ENCODE measurements around the gene CD63.

Gene CD63

DNA sequence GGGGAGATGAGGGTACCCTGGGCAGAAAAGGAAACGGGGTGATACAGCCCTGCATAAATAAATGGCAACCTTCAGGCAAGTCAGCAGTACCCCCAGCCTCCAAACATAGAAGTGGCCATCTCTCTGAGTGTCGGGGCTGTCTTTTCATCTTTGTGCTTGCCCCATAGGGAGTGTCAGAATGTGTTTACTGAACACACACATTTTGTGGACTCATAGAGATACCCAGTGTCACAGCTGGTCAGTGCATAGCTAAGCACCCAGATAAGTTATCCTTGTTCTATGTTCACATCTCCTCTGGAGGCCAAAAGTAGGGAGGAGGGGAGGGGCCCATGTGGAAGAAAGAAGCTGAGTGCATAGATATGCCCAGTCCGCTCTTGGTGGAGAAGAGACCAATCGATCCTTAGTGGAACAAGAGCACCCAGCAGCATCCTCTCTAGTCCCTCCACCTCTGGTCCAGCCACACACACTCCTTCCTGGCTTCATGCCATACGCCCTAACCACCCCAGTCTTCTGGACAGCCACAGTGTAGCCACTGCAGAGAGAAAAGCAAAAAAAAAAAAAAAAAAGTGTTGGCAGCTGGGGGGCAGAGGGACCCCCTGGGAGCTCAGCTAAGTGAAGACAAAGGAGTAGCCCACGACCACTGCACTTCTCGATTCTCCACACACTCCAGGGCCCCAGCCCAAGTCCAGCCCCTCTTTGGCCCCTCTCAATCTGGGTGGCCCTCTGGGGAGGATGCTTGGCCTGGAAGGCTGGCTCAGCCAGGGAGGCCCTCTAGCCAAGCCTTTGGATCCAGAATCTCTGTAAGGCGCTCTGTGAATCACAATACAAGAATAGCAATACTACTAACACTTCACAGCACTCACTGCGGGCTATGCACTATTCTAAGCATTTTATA lies 23.7 kb downstream of the CD63 start:
- TF ChIP-seq, protein P1, sequence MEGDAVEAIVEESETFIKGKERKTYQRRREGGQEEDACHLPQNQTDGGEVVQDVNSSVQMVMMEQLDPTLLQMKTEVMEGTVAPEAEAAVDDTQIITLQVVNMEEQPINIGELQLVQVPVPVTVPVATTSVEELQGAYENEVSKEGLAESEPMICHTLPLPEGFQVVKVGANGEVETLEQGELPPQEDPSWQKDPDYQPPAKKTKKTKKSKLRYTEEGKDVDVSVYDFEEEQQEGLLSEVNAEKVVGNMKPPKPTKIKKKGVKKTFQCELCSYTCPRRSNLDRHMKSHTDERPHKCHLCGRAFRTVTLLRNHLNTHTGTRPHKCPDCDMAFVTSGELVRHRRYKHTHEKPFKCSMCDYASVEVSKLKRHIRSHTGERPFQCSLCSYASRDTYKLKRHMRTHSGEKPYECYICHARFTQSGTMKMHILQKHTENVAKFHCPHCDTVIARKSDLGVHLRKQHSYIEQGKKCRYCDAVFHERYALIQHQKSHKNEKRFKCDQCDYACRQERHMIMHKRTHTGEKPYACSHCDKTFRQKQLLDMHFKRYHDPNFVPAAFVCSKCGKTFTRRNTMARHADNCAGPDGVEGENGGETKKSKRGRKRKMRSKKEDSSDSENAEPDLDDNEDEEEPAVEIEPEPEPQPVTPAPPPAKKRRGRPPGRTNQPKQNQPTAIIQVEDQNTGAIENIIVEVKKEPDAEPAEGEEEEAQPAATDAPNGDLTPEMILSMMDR (IDR thresholded peaks at IDR 0.05; ENCODE audit: control insufficient read depth, extremely low read depth, insufficient read depth) = no peak
- DNase-seq (ENCODE audit: low read depth) = no peak
- no peak overlapping the region for H3K4me3 ChIP-seq (ENCODE audit: low read depth, low read length)

- TF ChIP-seq, protein P1 (IDR thresholded peaks at IDR 0.05; ENCODE audit: control insufficient read depth, extremely low read depth, insufficient read depth) = no peak
- no peak overlapping the region for H3K4me3 ChIP-seq (ENCODE audit: low read depth, low read length)
- DNase-seq (ENCODE audit: low read depth) = no peak
These were observed 24.7 kb downstream of the CD63 start for GRCh38 chr12:55703901-55704761.

- DNase-seq (ENCODE audit: low read depth) = peak; percentile 23
- H3K4me3 ChIP-seq (ENCODE audit: low read depth, low read length) = no peak overlapping the region
- TF ChIP-seq, protein P1 (IDR thresholded peaks at IDR 0.05; ENCODE audit: control insufficient read depth, extremely low read depth, insufficient read depth) = no peak
These were observed 25.5 kb downstream of the CD63 start for GRCh38 chr12:55703288-55703687.

- TF ChIP-seq, protein P1 (IDR thresholded peaks at IDR 0.05; ENCODE audit: control insufficient read depth, extremely low read depth, insufficient read depth) = no peak
- DNase-seq (ENCODE audit: low read depth) = no peak
- H3K4me3 ChIP-seq (ENCODE audit: low read depth, low read length) = no peak overlapping the region
These were observed 25.9 kb downstream of the CD63 start for GRCh38 chr12:55702861-55703260.

DNA sequence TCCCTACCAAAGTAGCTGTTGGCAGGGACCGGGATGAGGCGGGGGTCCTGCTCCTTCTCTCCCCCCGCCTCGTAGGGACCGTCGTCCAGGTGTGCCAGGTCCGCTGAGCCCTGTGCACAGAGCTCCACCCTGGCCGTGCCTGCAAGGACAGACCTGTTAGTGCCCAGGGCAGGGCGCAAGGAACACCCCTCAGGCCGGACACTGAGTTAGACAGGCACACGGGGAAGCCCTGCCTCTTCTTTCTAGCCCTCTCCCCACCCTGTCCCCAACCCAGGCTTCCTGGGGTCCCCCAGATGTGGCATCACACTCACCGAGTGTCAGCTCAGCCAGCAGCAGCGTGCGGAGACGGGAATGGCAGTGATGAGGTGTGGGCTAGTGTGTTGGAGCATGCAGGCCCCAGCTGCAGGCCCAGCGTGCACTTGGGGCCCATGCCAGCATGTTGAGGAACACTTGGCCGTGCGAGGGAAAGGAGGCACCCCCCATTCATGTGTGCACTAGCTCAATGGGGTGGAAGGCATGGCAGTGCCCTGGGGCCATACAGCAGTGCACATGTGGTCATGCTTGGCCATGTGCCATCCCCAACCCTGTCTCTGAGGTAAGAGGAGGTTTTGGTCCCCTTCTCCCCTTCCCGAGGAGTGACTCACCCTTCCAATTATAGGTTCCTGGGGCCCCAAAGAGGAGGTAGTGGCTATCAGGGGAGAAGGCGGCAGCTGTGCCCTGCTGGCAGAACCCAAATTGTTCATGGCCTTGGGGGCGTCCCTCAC lies 28.4 kb downstream of the CD63 start:
- DNase-seq (ENCODE audit: low read depth) = no peak
- no peak overlapping the region for H3K4me3 ChIP-seq (ENCODE audit: low read depth, low read length)
- TF ChIP-seq, protein P1 (IDR thresholded peaks at IDR 0.05; ENCODE audit: control insufficient read depth, extremely low read depth, insufficient read depth) = no peak

DNA sequence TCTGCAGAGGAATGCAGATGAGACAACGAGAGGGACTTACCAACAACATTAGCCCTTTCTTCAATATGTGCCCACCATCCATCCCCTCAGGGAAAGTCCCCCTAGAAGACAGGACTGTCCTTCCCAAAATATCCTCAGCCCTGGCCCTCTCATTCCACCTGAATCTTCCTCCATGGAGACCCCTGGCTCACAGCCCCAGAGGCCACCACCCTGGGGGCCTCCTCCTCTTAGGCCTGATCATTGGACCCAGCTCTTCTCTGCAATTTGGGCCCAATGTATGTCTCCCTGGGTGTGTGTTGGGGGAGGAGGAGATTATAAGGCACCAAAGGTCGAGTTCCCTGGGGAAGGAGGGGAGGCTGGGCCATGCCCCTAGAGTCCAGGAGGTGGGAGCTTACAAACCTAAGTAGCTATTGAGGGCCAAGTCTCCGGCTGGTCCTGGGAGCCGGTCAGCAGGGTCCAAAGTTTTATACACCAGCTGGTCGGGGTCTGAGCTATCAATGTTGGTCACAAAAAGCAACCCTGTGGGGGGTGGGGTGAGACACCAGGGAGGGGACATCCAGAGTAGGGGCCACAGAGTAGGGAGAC lies 29.2 kb downstream of the CD63 start:
- DNase-seq (ENCODE audit: low read depth) = no peak
- TF ChIP-seq, protein P1 (IDR thresholded peaks at IDR 0.05; ENCODE audit: control insufficient read depth, extremely low read depth, insufficient read depth) = no peak

More for the DNA sequence above, 29.2 kb downstream of the CD63 start:
- H3K4me3 ChIP-seq (ENCODE audit: low read depth, low read length) = no peak overlapping the region

All from LNCaP clone FGC (cell line).